Measurements from ENCODE around the gene ZFAND6. TPM values are rescaled to one million over a fixed set of nuclear protein-coding genes. Genes with fewer than 3 reads are reported as not detected.
"Not testable (repeated sequence)": the region's sequence is repeated elsewhere in the genome, so short reads cannot be mapped to it uniquely, and the experiment has no call there.

ZFAND6 gene
- total RNA-seq, 4 donors from 2014 or later = 215 to 324 (median 226) TPM

DNA sequence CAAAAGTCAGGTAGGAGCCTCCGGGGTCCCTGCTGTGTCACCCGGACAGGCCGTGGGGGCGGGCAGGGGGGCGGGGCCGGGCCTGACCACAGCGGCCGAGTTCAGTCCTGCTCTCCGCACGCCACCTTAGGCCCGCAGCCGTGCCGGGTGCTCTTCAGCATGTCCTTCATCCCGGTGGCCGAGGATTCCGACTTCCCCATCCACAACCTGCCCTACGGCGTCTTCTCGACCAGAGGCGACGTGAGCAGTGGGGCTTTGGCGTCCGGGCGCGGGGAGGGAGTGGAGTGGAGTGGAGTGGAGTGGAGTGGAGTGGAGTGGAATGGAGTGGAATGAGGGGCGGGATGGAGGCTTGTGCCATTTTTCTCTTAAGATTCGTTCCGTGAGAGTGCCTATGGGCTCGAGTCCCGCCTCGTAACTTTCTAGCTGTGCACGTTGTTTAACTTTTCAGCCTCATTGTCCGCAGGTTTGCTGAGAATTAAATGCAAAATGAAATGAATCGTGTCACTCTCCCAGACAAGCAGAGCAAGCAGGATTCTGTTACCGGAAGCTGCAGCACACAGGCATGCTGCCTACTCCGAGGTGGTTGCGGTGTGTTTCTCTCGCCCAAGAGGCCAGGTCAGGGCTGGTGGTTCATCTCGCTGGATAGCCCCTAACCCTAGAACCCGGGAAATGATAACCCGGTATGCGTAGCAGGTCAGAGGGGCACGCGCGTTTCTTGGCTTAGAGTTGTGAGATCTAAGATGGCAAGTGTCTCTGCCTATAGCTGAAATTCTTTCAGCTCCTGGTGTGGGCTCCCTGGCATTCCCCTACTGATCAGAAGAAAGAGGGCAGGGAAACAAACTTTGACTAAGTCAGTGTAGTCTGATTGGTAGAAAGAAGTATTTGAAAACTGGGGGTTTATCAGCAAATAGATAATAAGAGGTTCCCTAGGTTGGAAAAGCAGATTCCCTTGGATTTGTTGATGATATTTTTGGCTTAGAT is 93.7 kb downstream of the ZFAND6 start, which contains the start of gene FAH:
FAH (plus strand) TSS at position 104 of the 981 bp plus-strand sequence; CDS start at position 160, 56 bp downstream.
- H3K4me1 ChIP-seq = peaks cover 26 to 42% of the 10 kb centered on the region in 2 donors
- 3 to 5% methylated on average over 29 to 44 of the region's 45 CpGs for WGBS, 2 donors
- no peaks in the 10 kb centered on the region for H3K36me3 ChIP-seq
- no peaks in the 10 kb centered on the region for H3K9me3 ChIP-seq
- peak; percentile 79 to 82 for DNase-seq
- intact Hi-C loops (cut with DNase I) = loop anchor here (10.0 kb wide), 1 partner anchor 228 kb away; no protein-coding TSS in a partner anchor
- peak within 1 kb of the TSS; percentile 6 to 57 (median 34) for H3K4me3 ChIP-seq (replicated peaks in 1 of 3)
- peak in 1 of 2 donors; percentile 59 for TF ChIP-seq POLR2A (IDR thresholded peaks at IDR 0.05)
- TF ChIP-seq, protein P1, sequence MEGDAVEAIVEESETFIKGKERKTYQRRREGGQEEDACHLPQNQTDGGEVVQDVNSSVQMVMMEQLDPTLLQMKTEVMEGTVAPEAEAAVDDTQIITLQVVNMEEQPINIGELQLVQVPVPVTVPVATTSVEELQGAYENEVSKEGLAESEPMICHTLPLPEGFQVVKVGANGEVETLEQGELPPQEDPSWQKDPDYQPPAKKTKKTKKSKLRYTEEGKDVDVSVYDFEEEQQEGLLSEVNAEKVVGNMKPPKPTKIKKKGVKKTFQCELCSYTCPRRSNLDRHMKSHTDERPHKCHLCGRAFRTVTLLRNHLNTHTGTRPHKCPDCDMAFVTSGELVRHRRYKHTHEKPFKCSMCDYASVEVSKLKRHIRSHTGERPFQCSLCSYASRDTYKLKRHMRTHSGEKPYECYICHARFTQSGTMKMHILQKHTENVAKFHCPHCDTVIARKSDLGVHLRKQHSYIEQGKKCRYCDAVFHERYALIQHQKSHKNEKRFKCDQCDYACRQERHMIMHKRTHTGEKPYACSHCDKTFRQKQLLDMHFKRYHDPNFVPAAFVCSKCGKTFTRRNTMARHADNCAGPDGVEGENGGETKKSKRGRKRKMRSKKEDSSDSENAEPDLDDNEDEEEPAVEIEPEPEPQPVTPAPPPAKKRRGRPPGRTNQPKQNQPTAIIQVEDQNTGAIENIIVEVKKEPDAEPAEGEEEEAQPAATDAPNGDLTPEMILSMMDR (IDR thresholded peaks at IDR 0.05) = no peak
- H3K27me3 ChIP-seq = no peaks in the 10 kb centered on the region
- peak within 1 kb of the TSS; percentile 64 to 88 (median 83) for H3K27ac ChIP-seq

DNA sequence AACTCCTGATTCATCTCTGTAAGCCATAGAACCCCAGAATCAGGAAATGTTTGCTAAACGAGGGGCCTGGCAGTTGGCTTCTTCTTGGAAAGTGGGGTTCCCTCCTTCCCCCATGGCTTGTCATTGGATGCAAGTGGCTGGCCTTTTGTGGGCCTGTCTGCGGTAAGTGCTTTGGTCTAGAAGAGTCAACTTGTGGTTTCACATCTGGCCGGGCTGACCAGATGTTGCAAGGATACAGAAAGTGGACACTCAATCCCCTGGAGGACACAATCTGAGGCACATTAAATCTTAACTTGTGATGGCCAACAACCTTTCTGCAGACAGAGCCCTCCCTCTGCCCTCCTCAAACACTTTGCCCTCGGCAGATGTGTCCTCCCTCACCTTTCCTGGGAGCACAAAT is 94.4 kb downstream of the ZFAND6 start:
- no peak for DNase-seq
- 78 to 82% methylated on average over 4 of the region's 4 CpGs for WGBS, 2 donors
- Histone ChIP-seq H3K27me3 (no peaks in the 10 kb centered on the region), H3K4me3 (replicated peaks in 1 of 3) (no peak overlapping the region), H3K9me3 (no peaks in the 10 kb centered on the region), H3K36me3 (no peaks in the 10 kb centered on the region), H3K4me1 (peaks cover 26 to 42% of the 10 kb centered on the region in 2 donors), H3K27ac (peak overlapping the region; percentile 37 to 88 (median 78))
- intact Hi-C loops (cut with DNase I) = loop anchor here (10.0 kb wide), 1 partner anchor 229 kb away; no protein-coding TSS in a partner anchor
- TF ChIP-seq POLR2A (IDR thresholded peaks at IDR 0.05) = no peak
- TF ChIP-seq, protein P1 (IDR thresholded peaks at IDR 0.05) = no peak

DNA sequence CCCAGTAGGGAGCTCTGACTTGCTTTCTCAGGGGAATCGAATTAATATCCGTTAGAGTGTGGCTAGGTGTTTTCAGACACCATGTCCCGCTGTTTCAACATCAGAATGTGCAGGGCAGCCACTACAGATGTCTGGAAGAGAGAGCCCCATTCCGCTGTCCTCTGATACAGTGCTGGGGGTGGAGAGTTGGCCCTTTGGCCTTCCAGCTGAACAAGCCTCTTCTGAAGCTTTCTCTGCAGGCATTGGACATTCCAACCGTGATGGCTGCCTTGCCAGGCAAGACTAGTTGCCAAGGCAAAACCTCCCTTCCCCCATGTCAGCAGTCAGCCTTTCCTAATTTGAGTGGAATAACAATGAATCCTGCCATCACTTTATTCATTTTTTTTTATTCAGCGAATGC is 94.9 kb downstream of the ZFAND6 start:
- Histone ChIP-seq H3K36me3 (no peaks in the 10 kb centered on the region), H3K27me3 (no peaks in the 10 kb centered on the region), H3K27ac (no peak overlapping the region), H3K4me1 (peaks cover 26 to 42% of the 10 kb centered on the region in 2 donors), H3K9me3 (no peaks in the 10 kb centered on the region), H3K4me3 (replicated peaks in 1 of 3) (no peak overlapping the region)
- WGBS, 2 donors = 76 to 78% methylated on average over 5 to 6 of the region's 6 CpGs
- TF ChIP-seq, protein P1 (IDR thresholded peaks at IDR 0.05) = no peak
- TF ChIP-seq POLR2A (IDR thresholded peaks at IDR 0.05) = no peak
- peak; percentile 39 to 50 for DNase-seq
- intact Hi-C loops (cut with DNase I) = loop anchor here (10.0 kb wide), 1 partner anchor 230 kb away; no protein-coding TSS in a partner anchor

DNA sequence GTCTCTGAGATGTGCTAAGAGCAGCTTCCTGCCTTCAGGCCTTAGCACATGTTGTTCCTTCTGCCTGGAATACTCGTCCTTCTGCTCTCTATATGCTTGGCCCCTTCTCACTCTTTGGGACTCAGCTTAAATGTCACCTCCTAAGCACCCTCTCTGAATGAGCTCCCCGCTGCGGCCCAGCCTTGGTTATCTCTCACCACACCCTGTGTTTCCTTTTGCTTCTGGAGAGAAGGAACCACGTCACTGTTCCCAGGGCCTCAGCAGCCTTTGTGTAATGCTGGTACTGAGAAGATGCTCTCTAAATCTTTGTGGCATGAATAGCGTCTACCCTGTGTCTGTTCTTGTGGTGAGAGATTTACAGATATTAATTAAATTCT is 95.5 kb downstream of the ZFAND6 start:
- Histone ChIP-seq H3K27me3 (no peaks in the 10 kb centered on the region), H3K36me3 (no peaks in the 10 kb centered on the region), H3K27ac (no peak overlapping the region), H3K4me3 (replicated peaks in 1 of 3) (no peak overlapping the region), H3K4me1 (peaks cover 26 to 48% of the 10 kb centered on the region in 2 donors), H3K9me3 (no peaks in the 10 kb centered on the region)
- DNase-seq = no peak
- intact Hi-C loops (cut with DNase I) = loop anchor here (5.0 to 10.0 kb wide), 2 partner anchors 98 to 230 kb away; partner anchors contain the start of gene ZFAND6
- TF ChIP-seq, protein P1 (IDR thresholded peaks at IDR 0.05) = no peak
- no peak for TF ChIP-seq POLR2A (IDR thresholded peaks at IDR 0.05)
- WGBS, 2 donors = 89 to 92% methylated on average over 5 of the region's 5 CpGs

DNA sequence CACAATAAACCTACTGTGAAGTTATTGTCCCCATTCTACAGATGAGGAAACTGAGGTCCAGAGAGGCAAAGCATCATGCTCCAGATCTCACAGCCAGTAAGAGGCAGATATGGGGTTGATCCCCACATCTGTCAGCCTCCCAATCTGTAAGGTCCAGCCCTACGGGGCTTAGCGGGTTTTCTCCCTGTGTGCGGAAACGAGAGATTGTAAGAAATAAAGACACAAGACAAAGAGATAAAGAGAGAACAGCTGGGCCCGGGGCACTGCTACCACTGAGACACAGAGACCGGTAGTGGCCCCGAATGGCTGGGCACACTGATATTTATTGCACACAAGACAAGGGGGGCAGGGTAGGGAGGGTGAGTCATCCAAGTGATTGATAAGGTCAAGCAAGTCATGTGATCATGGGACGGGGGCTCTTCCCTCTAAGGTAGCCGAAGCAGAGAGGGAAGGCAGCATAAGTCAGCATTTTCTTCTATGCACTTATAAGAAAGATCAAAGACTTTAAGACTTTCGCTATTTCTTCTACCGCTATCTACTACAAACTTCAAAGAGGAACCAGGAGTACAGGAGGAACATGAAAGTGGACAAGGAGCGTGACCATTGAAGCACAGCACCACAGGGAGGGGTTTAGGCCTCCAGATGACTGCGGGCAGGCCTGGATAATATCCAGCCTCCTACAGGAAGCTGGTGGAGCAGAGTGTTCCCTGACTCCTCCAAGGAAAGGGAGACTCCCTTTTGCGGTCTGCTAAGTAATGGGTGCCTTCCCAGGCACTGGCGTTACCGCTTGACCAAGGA is 96.1 kb downstream of the ZFAND6 start:
- Histone ChIP-seq H3K4me1 (peaks cover 30 to 53% of the 10 kb centered on the region in 2 donors), H3K27ac (peak overlapping the region in 2 of 3 donors; percentile 10 to 11)
- not testable (repeated sequence) for H3K27me3 ChIP-seq; H3K4me3 ChIP-seq (replicated peaks in 1 of 3); H3K9me3 ChIP-seq; H3K36me3 ChIP-seq
- 64 to 67% methylated on average over 16 of the region's 16 CpGs for WGBS, 2 donors
- DNase-seq = peak; percentile 71 to 76
- intact Hi-C loops (cut with DNase I) = loop anchor here (5.0 to 10.0 kb wide), 2 partner anchors 98 to 231 kb away; partner anchors contain the start of gene ZFAND6

Data from thyroid gland (tissue), 4 donors.